HepG2 (cell line): Measurements from ENCODE around the gene ECEL1. TPM values are rescaled to one million over a fixed set of nuclear protein-coding genes. Genes with fewer than 3 reads are reported as not detected.

Source experiments
- ATAC-seq: fragments of 200-7000 bp; cut with Tn5 transposase; 3 replicates; pipeline ENCODE4 v1.9.1; 2020; ENCODE audit warnings: mild to moderate bottlenecking, moderate library complexity
- BruUV-seq: library from RNA; stranded (reverse); fragments of 400-500 nt; replicated peaks from 2 replicates; lab custom pipeline; 2021; lab: Mats Ljungman, UMichigan
- CTCF ChIA-PET: fragments of 300-600 bp; formaldehyde crosslinking; extraction: SDS; loops from one replicate; lab custom pipeline; 2021; ENCODE audit warnings: low total read pairs, inconsistent platforms, low intra/inter-chr PET ratio; lab: Yijun Ruan, JAX
- POLR2A ChIA-PET: fragments of 350-600 bp; sonication (Branson Sonifier 250); formaldehyde crosslinking; loops from one replicate; lab custom pipeline; 2020; ENCODE audit warnings: antibody characterized with exemption, inconsistent platforms; lab: Yijun Ruan, JAX
- DNase-seq: peaks from one replicate; pipeline ENCODE4 v3.0.0-alpha.2; 2015; ENCODE audit warnings: low spot score
- FAIRE-seq: peaks from 3 replicates; lab custom pipeline; 2011; peaks lifted over from hg19 to GRCh38; lab: Jason Lieb, UNC
- H2AFZ ChIP-seq: one replicate; pipeline ENCODE4 v1.6.1; 2011; ENCODE audit warnings: low read length, inconsistent platforms
- H3K27ac ChIP-seq: fragments of 300-600 bp; 3 replicates; pipeline ENCODE4 v1.8.0; 2011; ENCODE audit warnings: mixed run types, mild to moderate bottlenecking, mixed read lengths, low read length, inconsistent platforms; ENCODE audit not compliant: insufficient read depth; ENCODE audit errors: extremely low read length
- H3K27me3 ChIP-seq, 2 experiments: fragments of 200-600 bp in 1 of 2; 2 replicates in 1 of 2; 3 replicates in 1 of 2; pipeline versions ENCODE4 v1.6.0 to v1.8.0; 2011; ENCODE audit warnings: low read length in 2 of 2, mild to moderate bottlenecking in 2 of 2, moderate library complexity in 2 of 2, inconsistent platforms in 1 of 2; ENCODE audit not compliant: insufficient read depth in 2 of 2, control insufficient read depth in 1 of 2
- H3K36me3 ChIP-seq, 2 experiments: fragments of 200-600 bp in 1 of 2; replicated peaks in 1 of 2; 2 replicates in 1 of 2; 3 replicates in 1 of 2; pipeline versions ENCODE4 v1.5.1 to v1.8.0; 2011; ENCODE audit warnings: low read length in 2 of 2, inconsistent platforms in 1 of 2; ENCODE audit not compliant: insufficient read depth in 2 of 2, control insufficient read depth in 1 of 2
- H3K4me1 ChIP-seq: 2 replicates; pipeline ENCODE4 v1.5.1; 2012; ENCODE audit warnings: low read length, inconsistent platforms; ENCODE audit not compliant: insufficient read depth
- H3K4me2 ChIP-seq: 2 replicates; pipeline ENCODE4 v1.6.0; 2011; ENCODE audit warnings: low read depth, low read length, inconsistent platforms
- H3K4me3 ChIP-seq, 3 experiments: fragments of 200-600 bp in 1 of 3; sonication (generic), shearing (Covaris generic) in 1 of 3; replicated peaks in 1 of 3; 2 replicates each; pipeline ENCODE4 v1.5.1; 2011 to 2016; ENCODE audit warnings: low read length in 3 of 3, inconsistent platforms in 2 of 3, low read depth in 2 of 3, mild to moderate bottlenecking in 2 of 3, control low read depth in 1 of 3, mixed read lengths in 1 of 3; ENCODE audit not compliant: insufficient read depth in 1 of 3
- H3K79me2 ChIP-seq: one replicate; pipeline ENCODE4 v1.6.1; 2011; ENCODE audit warnings: low read length, inconsistent platforms; ENCODE audit not compliant: insufficient read depth
- H3K9ac ChIP-seq: 2 replicates; pipeline ENCODE4 v1.6.0; 2011; ENCODE audit warnings: mild to moderate bottlenecking, low read depth, low read length, inconsistent platforms; ENCODE audit not compliant: insufficient read depth
- H3K9me3 ChIP-seq: 2 replicates; pipeline ENCODE4 v1.5.1; 2012; ENCODE audit warnings: mild to moderate bottlenecking, low read length
- H4K20me1 ChIP-seq: 2 replicates; pipeline ENCODE4 v1.6.0; 2011; ENCODE audit warnings: inconsistent platforms, mild to moderate bottlenecking, low read length, moderate library complexity; ENCODE audit not compliant: insufficient read depth
- ESRRA ChIP-seq: sonication (generic); formaldehyde crosslinking; IDR thresholded peaks from 2 replicates; pipeline ENCODE4 v1.5.1; 2020; ENCODE audit warnings: mild to moderate bottlenecking, low read depth, missing genetic modification reagents
- GRHL1 ChIP-seq: sonication (generic); formaldehyde crosslinking; conservative IDR thresholded peaks from 2 replicates; pipeline ENCODE4 v1.8.0; 2022; ENCODE audit warnings: missing genetic modification reagents
- KDM4B ChIP-seq: sonication (generic); formaldehyde crosslinking; IDR thresholded peaks from 2 replicates; pipeline ENCODE4 v1.4.0; 2020; ENCODE audit warnings: missing genetic modification reagents
- KLF12 ChIP-seq: sonication (generic); formaldehyde crosslinking; IDR thresholded peaks from 2 replicates; pipeline ENCODE4 v1.4.0; 2020; ENCODE audit warnings: missing genetic modification reagents, borderline replicate concordance
- MAZ ChIP-seq, 2 experiments: sonication (generic) in 1 of 2; formaldehyde crosslinking in 1 of 2; IDR thresholded peaks; 2 replicates each; pipeline versions ENCODE4 v1.5.0 to v1.6.1; 2012 to 2020; ENCODE audit warnings: low read depth in 2 of 2, mild to moderate bottlenecking in 2 of 2, borderline replicate concordance in 1 of 2, improper control_type of control experiment in 1 of 2, low read length in 1 of 2, missing genetic modification reagents in 1 of 2, moderate library complexity in 1 of 2
- MIER3 ChIP-seq: IDR thresholded peaks from 2 replicates; pipeline ENCODE4 v1.6.1; 2016; ENCODE audit warnings: missing compliant biosample characterization, borderline replicate concordance
- MYNN ChIP-seq: sonication (generic); formaldehyde crosslinking; IDR thresholded peaks from 2 replicates; pipeline ENCODE4 v1.4.0; 2020; ENCODE audit warnings: mild to moderate bottlenecking, low read depth, missing genetic modification reagents
- RBFOX2 ChIP-seq: fragments of 200-400 bp; formaldehyde crosslinking; IDR thresholded peaks from 2 replicates; pipeline ENCODE4 v1.6.1; 2017; ENCODE audit warnings: low read depth, mild to moderate bottlenecking, low read length
- RNF2 ChIP-seq: fragments of 450-650 bp; conservative IDR thresholded peaks from 2 replicates; pipeline ENCODE4 v1.6.1; 2016; ENCODE audit warnings: low read depth
- SAP130 ChIP-seq: IDR thresholded peaks from 2 replicates; pipeline ENCODE4 v1.6.1; 2016; ENCODE audit warnings: low read depth
- SIN3B ChIP-seq: fragments of 150-350 bp; IDR thresholded peaks from 2 replicates; pipeline ENCODE4 v1.6.1; 2014; ENCODE audit warnings: low read length
- ZNF639 ChIP-seq: conservative IDR thresholded peaks from 2 replicates; pipeline ENCODE4 v1.6.1; 2018; ENCODE audit warnings: missing genetic modification reagents
- ZNF747 ChIP-seq: sonication (generic); formaldehyde crosslinking; IDR thresholded peaks from 2 replicates; pipeline ENCODE4 v1.8.1; 2023; ENCODE audit warnings: missing genetic modification reagents, mild to moderate bottlenecking, borderline replicate concordance
- ZNF788 ChIP-seq: sonication (generic); formaldehyde crosslinking; IDR thresholded peaks from 2 replicates; pipeline ENCODE4 v1.5.0; 2020; ENCODE audit warnings: mild to moderate bottlenecking, missing genetic modification reagents, borderline replicate concordance
- WGBS: methylation state at CpG from one replicate; pipeline ENCODE4 v1.1.6; 2017; ENCODE audit warnings: low lambda C conversion rate; 5-methylcytosine and 5-hydroxymethylcytosine counted together
- in situ Hi-C: cut with HindIII; loops from 2 replicates; pipeline ENCODE4 v1.10.0; 2017; ENCODE audit warnings: low pct_unique_long_range_greater_than_20kb; ENCODE audit not compliant: extremely low pct_ligation_motif_present
- intact Hi-C: fragments of 100-400 bp; cut with micrococcal nuclease; formaldehyde crosslinking; loops from one replicate; pipeline ENCODE4 v1.10.0; 2022; ENCODE audit not compliant: unreplicated experiment
- polyA plus RNA-seq, 8 experiments: library from polyadenylated mRNA; depleted of rRNA in 3 of 8; stranded (reverse) in 7 of 8; unstranded in 1 of 8; fragments of >200 nt; fragmentation: Illumina TruSeq in 4 of 8; extraction: Trizol in 4 of 8; gene quantifications; 2 replicates each; pipeline versions ENCODE4 v1.2.1 to v1.2.3, GENCODE V29; 2011 to 2016; ENCODE audit warnings: low read depth in 4 of 8, missing spikeins in 1 of 8, mixed read lengths in 1 of 8; ENCODE audit not compliant: insufficient read depth in 1 of 8
- total RNA-seq, 5 experiments: library from RNA; depleted of rRNA; stranded (reverse); fragments of >200 nt; fragmentation: Illumina TruSeq; extraction: Trizol; gene quantifications; 2 replicates each; pipeline ENCODE4 v1.2.3, GENCODE V29; 2016; ENCODE audit warnings: low read depth in 1 of 5
- TF ChIP-seq, protein P1 (sequence below): sonication (generic); formaldehyde crosslinking; IDR thresholded peaks from 2 replicates; pipeline ENCODE4 v1.4.0; 2020; ENCODE audit warnings: missing genetic modification reagents
- TF ChIP-seq, protein P2 (sequence below): sonication (generic); formaldehyde crosslinking; IDR thresholded peaks from 2 replicates; pipeline ENCODE4; 2020; ENCODE audit warnings: missing genetic modification reagents, mild to moderate bottlenecking, borderline replicate concordance

Gene ECEL1
- total and polyA plus RNA-seq, 2 of the 13 experiments (the other 11 are each of a cell fraction or from before 2014, with no cell fraction given), result not detected

DNA sequence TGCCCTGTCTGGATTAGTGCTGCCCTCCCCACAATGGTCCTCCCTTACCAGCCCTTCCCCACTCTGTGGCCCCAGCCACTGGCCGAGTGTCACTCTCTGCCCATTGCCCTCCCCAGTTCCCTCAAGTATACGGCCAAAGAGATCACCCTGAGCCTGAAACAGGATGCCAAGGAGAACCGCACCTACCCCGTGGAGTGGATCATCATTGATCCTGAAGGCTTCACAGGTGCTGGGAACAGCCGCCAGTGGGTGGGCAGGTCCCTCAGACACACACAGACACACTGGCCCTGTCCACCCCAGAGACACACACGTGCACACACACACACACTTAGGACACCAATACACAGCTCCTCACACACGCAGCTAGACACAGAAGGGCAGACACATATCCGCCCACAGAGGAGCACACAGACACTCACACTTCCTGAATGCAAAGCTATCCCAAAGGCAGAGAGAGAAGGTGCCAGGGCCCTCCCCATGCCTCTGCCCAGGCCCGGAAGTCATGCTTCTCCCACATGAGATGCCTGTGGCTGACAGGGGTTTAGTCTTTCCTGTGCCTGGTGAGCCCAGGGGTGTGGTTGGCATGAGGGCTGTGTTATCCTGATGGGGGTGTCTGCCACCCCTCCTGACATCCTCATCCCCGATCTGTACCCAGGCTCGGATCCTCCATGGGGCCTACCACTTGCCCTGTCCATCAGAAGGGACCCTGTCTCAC is 41.3 kb upstream of the ECEL1 start:
- ChIA-PET POLR2A (no interaction called here), CTCF (no interaction called here)
- Histone ChIP-seq H2AFZ (no peak overlapping the region), H3K27ac (no peak overlapping the region), H3K4me1 (peaks cover 28% of the 10 kb centered on the region), H3K36me3 (no peaks in the 10 kb centered on the region), H3K79me2 (no peaks in the 10 kb centered on the region), H3K9me3 (no peaks in the 10 kb centered on the region), H3K9ac (no peak overlapping the region), H3K4me3 (no peak overlapping the region), H3K27me3 (peaks cover 23 to 74% of the 10 kb centered on the region in 2 experiments; a peak in 4 of 5 replicates), H3K4me2 (no peak overlapping the region), H4K20me1 (no peaks in the 10 kb centered on the region)
- FAIRE-seq (no peak), ATAC-seq (no peak), DNase-seq (no peak)
- in situ Hi-C loops (no loop called here), intact Hi-C loops (loop anchor here (10.0 kb wide), 1 partner anchor 624 kb away; no protein-coding TSS in a partner anchor)
- no TSS peak for BruUV-seq
- 17% methylated on average over 8 of the region's 11 CpGs for WGBS
- TF ChIP-seq ZNF747 (no peak), SAP130 (CRISPR knock-in tag) (no peak), ZNF788 (no peak), MAZ (IDR thresholded peaks at IDR 0.05; ENCODE audit: borderline replicate concordance, low read depth, low read length) (no peak), MAZ (CRISPR knock-in tag; IDR thresholded peaks at IDR 0.05; ENCODE audit: low read depth) (no peak), GRHL1 (no peak), ESRRA (CRISPR knock-in tag) (no peak), MIER3 (no peak), ZNF639 (CRISPR knock-in tag) (no peak), MYNN (CRISPR knock-in tag) (no peak), KLF12 (no peak), RBFOX2 (no peak), SIN3B (no peak), RNF2 (no peak), KDM4B (CRISPR knock-in tag) (no peak)
- TF ChIP-seq, protein P1, sequence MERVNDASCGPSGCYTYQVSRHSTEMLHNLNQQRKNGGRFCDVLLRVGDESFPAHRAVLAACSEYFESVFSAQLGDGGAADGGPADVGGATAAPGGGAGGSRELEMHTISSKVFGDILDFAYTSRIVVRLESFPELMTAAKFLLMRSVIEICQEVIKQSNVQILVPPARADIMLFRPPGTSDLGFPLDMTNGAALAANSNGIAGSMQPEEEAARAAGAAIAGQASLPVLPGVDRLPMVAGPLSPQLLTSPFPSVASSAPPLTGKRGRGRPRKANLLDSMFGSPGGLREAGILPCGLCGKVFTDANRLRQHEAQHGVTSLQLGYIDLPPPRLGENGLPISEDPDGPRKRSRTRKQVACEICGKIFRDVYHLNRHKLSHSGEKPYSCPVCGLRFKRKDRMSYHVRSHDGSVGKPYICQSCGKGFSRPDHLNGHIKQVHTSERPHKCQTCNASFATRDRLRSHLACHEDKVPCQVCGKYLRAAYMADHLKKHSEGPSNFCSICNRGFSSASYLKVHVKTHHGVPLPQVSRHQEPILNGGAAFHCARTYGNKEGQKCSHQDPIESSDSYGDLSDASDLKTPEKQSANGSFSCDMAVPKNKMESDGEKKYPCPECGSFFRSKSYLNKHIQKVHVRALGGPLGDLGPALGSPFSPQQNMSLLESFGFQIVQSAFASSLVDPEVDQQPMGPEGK (CRISPR knock-in tag), result no peak
- TF ChIP-seq, protein P2, sequence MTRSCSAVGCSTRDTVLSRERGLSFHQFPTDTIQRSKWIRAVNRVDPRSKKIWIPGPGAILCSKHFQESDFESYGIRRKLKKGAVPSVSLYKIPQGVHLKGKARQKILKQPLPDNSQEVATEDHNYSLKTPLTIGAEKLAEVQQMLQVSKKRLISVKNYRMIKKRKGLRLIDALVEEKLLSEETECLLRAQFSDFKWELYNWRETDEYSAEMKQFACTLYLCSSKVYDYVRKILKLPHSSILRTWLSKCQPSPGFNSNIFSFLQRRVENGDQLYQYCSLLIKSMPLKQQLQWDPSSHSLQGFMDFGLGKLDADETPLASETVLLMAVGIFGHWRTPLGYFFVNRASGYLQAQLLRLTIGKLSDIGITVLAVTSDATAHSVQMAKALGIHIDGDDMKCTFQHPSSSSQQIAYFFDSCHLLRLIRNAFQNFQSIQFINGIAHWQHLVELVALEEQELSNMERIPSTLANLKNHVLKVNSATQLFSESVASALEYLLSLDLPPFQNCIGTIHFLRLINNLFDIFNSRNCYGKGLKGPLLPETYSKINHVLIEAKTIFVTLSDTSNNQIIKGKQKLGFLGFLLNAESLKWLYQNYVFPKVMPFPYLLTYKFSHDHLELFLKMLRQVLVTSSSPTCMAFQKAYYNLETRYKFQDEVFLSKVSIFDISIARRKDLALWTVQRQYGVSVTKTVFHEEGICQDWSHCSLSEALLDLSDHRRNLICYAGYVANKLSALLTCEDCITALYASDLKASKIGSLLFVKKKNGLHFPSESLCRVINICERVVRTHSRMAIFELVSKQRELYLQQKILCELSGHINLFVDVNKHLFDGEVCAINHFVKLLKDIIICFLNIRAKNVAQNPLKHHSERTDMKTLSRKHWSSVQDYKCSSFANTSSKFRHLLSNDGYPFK, result no peak
